NCI-H748 (cell line): ENCODE measurements around the gene CCDC57.

ENCODE experiments used
- DNase-seq: peaks from one replicate; lab custom pipeline; 2025; ENCODE audit not compliant: unreplicated experiment; lab: John Stamatoyannopoulos, UW

CCDC57 gene

GRCh38 chr17:82084373-82085030, 128.1 kb downstream of the CCDC57 start:
- DNase-seq, result no peak

DNA sequence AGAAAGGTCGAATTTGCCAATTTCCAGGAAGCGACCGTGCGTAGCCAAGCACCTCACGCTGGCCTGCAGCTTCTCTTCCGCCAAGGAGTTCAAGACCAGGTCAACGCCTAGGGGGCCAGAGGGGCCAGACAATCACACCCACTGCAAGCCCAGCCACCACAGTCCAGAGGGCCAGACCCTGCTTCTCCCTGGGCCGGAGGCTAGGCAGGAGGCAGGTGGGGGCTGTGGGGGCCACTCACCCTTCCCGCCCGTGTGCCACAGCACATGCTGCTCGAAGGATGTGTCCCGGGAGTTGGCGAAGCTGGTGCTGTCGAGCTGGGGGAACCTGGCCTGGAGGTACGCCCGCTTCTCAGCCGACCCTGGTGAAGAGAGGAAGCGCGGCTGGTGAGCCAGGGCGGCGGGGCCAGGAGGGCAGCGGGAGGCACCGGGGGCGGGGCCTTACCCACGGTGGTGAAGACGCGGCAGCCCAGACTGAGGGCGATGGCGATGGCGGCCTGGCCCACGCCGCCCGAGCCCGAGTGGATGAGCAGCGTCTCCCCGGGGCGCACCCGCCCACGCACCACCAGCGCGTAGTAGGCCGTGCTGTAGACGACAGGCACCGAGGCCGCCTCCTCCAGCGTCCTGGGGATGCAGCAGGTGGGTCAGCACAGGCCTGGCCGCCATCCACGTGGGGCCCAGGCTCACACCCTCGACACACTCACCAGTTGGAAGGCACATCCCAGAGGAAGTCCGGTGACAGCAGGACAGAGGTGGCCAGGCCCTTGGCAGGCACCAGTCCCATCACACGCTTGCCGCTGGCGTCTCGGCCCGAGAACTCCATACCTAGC, 128.9 kb downstream of the CCDC57 start:
- DNase-seq, result no peak

DNA sequence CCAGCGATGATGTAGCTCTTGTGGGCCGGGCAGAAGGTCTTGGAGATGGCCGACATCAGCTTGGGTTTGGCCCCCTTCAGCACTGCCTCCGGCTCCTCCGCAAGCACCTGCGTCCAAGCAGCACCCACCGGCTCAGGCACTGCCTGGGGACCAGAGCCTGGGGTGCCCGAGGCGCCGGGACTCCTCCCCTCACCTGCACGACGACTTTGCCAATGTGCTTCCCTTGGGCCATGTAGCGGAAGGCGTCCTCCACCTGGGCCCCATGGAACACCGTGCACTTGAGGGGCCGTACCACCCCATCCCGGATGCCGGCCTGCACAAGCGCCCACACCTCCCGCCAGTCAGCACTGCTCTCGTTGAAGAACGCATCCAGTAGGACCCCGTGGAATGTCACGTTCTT, 129.6 kb downstream of the CCDC57 start:
- no peak for DNase-seq

DNA sequence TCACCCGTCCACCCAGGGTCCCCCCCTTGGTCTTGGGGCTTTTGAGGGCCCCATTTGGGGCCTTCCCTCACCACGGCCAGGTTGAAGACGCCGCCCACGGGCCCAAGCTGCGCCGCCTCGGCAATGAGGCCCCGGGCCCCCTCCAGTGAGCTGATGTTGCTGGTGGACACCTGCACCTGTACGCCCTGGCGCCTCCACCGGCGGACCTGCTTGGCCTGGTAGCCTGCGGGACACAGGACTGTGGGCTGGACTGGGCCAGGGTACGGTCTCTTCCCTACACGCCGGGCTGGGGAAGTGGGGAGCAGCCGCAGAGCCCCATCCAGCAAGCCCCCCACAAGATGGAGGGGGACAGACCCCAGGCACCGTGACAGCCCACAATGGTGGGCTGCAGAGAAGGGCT, 130.2 kb downstream of the CCDC57 start:
- no peak for DNase-seq

- DNase-seq, result no peak
These were observed 130.7 kb downstream of the CCDC57 start for GRCh38 chr17:82081966-82082365.

DNA sequence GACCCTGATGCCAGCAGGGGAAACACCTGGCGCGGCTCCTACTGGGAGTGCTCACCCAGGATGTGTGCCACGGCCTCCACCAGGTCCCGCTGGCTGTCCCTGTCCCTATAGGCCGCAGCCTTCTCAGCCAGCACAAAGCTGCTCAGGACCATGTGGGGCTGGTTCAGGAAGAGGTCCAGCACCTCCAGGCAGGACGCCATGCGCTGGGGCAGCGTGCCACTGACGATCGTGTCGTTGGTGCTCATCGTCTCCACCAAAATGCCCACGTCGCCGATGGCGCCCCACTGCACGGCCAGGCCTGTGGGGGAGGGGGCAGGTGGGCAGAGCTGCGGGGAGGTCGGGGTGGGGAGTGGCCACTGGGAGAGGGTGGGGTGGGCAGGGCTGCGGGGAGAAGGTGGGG, 131.1 kb downstream of the CCDC57 start:
- no peak for DNase-seq

GRCh38 chr17:82080789-82081464, 131.7 kb downstream of the CCDC57 start:
- DNase-seq, result no peak

DNA sequence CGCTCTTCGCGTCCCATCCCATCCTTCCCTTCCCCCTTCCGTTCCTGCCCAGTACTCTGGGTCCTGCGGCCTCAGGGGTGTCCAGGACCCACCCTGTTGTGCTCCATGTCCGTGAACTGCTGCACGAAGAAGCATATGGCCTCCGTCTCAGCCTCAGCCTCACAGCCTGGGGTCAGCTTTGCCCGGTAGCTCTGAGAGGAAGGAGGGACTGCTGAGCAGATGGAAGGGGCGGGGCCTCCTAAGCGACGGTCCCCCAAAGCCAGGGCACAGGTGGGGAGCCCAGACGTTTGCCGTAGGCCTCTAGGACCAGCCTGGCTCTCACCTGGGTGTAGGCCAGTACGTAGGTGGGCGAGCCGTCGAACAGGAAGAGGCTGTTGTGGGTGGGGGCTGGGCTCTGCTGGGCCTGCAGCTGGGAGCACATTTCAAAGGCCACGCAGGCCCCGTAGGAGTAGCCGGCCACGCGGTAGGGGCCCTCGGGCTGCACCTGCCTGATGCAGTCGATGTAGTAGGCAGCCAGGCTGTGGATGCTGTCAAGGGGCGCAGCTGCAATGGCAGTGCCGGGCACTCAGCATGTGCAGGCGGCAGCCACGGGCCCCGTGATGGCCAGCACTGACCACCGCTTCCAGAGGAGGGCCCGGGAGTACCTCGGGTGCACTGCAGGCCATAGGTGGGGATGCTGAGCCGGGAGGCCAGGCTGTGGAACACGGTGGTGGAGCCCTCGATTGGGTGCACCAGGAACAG, 132.4 kb downstream of the CCDC57 start:
- DNase-seq, result no peak

- no peak for DNase-seq
These were observed 133.5 kb downstream of the CCDC57 start for GRCh38 chr17:82079001-82079677.

GRCh38 chr17:82078433-82078832, 134.2 kb downstream of the CCDC57 start:
- DNase-seq, result no peak

GRCh38 chr17:82077617-82078358, 134.9 kb downstream of the CCDC57 start:
- DNase-seq, result no peak

DNA sequence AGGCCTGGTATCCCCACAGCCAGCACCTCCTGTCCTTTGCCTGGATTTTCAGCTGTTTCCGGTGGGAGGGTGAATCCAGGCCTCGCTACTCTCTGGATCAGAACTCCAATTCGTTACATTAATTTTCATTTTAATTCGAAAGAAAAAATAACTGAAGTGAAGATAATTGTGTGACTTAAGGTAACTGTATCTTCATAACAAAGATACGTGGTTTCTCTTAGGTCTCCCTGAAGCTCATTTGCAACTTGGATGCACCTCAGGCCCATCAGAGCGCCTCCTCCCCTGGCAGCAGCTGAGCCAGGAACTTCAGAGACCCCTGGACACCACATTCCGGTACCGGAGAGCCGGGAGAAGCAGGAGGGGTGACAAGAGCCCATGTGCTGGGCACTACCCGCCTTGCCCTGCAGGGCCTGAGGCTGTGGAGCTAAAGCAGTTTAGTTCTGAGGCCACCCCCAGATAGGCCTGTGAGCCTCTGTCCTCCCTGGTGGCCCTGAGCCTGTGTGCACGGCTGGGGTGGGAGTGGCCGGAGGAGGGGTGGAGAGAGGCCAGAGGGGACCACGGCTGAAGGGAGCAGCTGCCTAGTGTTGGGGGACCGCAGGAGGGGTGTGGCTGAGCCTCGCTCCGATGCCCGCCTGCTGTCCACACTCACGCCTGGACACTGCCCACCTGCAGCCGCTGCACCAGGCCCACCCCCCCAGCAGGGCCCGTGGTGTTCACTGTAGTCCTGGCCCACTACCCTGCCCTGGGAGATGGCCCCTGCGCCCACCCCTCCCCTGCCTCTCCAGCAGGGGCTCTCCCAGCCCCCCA, 135.7 kb downstream of the CCDC57 start:
- no peak for DNase-seq

DNA sequence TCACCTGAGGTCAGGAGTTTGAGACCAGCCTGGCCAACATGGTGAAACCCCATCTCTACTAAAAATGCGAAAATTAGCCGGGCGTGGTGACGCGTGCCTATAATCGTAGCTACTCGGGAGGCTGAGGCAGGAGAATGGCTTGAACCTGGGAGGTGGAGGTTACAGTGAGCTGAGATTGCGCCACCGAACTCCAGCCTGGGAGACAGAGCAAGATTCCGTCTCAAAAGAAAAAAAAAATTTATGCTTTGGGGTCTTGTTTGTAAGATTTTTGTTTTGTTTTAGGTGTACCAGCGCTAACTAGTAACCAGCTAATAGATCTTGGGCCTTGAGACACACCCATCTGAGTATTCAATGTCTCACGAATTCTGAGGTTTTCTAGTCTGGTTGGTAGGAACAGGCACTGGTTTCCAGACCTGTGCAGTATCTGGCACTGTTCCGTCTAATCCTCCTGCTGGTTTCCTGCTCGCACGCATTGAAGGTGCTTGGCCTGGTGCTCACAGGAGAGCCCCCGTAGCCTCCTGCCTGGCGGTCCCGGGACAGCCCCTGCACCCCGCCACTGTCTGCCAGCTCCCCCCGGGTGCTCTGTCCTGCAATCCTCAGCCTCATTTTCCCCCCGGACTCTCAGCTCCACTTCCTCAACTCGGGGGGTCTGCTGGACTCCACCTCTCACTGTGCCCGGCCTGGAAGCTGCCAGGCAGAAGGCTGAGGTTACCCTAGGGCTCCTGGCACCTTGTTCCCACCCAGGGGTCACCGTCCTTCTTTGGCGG, 136.4 kb downstream of the CCDC57 start:
- no peak for DNase-seq

DNA sequence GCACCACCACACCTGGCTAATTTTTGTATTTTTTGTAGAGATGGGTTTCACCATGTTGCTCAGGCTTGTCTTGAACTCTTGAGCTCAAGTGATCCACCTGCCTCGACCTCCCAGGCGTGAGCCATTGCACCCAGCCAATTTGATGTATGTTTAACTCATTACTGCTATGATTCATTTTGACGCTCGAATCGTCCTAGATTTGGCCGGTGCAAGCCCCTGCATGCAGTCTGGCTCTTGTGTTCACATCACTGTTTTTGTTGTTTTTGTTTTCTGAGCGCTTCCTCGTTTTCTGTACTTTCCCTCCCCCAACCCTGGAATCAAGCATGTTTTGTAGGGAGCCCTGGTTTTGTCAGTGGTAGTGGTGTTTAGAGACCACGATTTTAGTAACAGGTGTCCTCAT, 139.2 kb downstream of the CCDC57 start:
- DNase-seq, result no peak

- DNase-seq, result no peak
These were observed 139.8 kb downstream of the CCDC57 start for GRCh38 chr17:82072827-82073226.

DNA sequence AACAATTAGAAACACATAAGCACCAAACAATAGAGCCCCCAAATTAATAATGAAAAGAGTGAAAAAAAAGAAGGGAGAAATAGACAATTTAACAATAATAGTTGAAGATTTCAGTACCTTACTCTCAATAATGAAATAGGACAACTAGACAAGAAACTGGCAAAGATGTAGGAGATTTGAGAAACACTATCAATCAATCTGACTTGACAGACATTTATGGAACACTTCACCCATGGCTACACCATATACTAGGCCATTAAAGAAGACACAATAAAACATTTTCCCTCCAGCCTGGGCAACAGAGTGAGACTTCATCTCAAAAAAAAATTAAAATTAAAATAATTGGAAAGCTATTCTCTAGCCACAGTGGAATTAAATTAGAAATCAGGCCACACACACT, 142.0 kb downstream of the CCDC57 start:
- DNase-seq, result no peak

GRCh38 chr17:82065638-82066303, 146.9 kb downstream of the CCDC57 start, which contains the start of gene DUS1L:
DUS1L (minus strand) TSS chr17:82065804; CDS start chr17:82065059, 745 bp downstream.
- DNase-seq, result peak; percentile 62

- peak; percentile 39 for DNase-seq
These were observed 147.4 kb downstream of the CCDC57 start for GRCh38 chr17:82065193-82065637.
